Activated CD4-positive, alpha-beta memory T cell treated with anti-CD3 and anti-CD28 coated beads for 36 hours (primary cell): ENCODE measurements around the gene OR2F2. TPM values are rescaled to one million over a fixed set of nuclear protein-coding genes. Genes with fewer than 3 reads are reported as not detected.

Source experiments
- CTCF ChIA-PET: fragments of 350-600 bp; sonication (Branson Sonifier 250); formaldehyde crosslinking; loops from one replicate; lab custom pipeline; 2021; ENCODE audit warnings: antibody characterized with exemption, inconsistent platforms; lab: Charles Lee
- POLR2A ChIA-PET: fragments of 350-600 bp; sonication (Branson Sonifier 250); formaldehyde crosslinking; loops from one replicate; lab custom pipeline; 2021; ENCODE audit warnings: antibody characterized with exemption; lab: Charles Lee
- DNase-seq: peaks from one replicate; pipeline ENCODE4 v3.0.0-alpha.2; 2020
- H3K27ac Mint-ChIP-seq: one replicate; pipeline ENCODE4 v1.8.0; 2021; ENCODE audit warnings: mixed read lengths
- H3K27me3 Mint-ChIP-seq: one replicate; pipeline ENCODE4 v1.8.0; 2021; ENCODE audit warnings: mixed read lengths
- H3K36me3 Mint-ChIP-seq: one replicate; pipeline ENCODE4 v1.8.0; 2021; ENCODE audit warnings: mixed read lengths
- H3K4me1 Mint-ChIP-seq: one replicate; pipeline ENCODE4 v1.8.0; 2021; ENCODE audit warnings: low read depth, mixed read lengths
- H3K4me3 Mint-ChIP-seq: one replicate; pipeline ENCODE4 v1.8.0; 2021; ENCODE audit warnings: mild to moderate bottlenecking, mixed read lengths
- H3K9me3 Mint-ChIP-seq: one replicate; pipeline ENCODE4 v1.8.0; 2021; ENCODE audit warnings: mixed read lengths
- intact Hi-C: fragments of 100-400 bp; cut with micrococcal nuclease; formaldehyde crosslinking; loops from one replicate; pipeline ENCODE4 v1.15.1; 2023
- total RNA-seq, 2 experiments: library from RNA; stranded (reverse); gene quantifications; one replicate each; pipeline ENCODE4 v1.2.3, GENCODE V29; 2021

The OR2F2 gene, protein sequence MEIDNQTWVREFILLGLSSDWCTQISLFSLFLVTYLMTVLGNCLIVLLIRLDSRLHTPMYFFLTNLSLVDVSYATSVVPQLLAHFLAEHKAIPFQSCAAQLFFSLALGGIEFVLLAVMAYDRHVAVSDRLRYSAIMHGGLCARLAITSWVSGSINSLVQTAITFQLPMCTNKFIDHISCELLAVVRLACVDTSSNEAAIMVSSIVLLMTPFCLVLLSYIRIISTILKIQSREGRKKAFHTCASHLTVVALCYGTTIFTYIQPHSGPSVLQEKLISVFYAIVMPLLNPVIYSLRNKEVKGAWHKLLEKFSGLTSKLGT
- not detected for total RNA-seq

- no peak for DNase-seq
- peaks cover under 1% of the 10 kb centered on the region for H3K4me1 Mint-ChIP-seq
- peaks cover 11% of the 10 kb centered on the region for H3K9me3 Mint-ChIP-seq
- intact Hi-C loops: no loop called here
- peaks cover 2% of the 10 kb centered on the region for H3K36me3 Mint-ChIP-seq
- POLR2A ChIA-PET: no interaction called here
- H3K27me3 Mint-ChIP-seq: peaks cover 4% of the 10 kb centered on the region
- H3K27ac Mint-ChIP-seq: no peak within 1 kb of the TSS
- no peak within 1 kb of the TSS for H3K4me3 Mint-ChIP-seq
- CTCF ChIA-PET: no interaction called here
These were observed at the start of gene OR2F2 for GRCh38 chr7:143934526-143935325. TSS of gene OR2F2 (plus strand) at chr7:143935233. CDS start at chr7:143935233, 0 bp downstream.

DNA sequence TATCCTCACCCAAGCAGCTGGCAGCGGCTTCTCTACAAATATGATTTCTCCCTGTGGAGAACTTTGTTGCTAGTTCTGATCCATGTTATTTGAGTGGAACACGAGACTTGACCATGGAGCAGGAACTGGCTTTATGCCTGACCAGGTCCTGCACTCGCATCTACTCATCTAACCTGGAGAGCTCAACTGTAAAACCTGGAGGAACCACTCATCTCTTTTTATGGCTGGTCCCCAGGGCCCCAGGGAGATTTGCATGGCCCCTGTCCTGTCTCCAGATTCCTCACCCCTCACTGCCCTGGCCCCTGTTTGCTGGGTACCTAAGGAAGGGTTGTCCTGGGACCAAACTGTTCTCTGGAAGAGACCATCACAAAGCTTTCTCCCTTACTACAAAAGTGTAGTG is 49.1 kb upstream of the OR2F2 start:
- Mint-ChIP-seq H3K4me3 (no peak overlapping the region), H3K4me1 (peaks cover 15% of the 10 kb centered on the region), H3K9me3 (peaks cover 2% of the 10 kb centered on the region), H3K36me3 (peaks cover 16% of the 10 kb centered on the region), H3K27me3 (peaks cover 25% of the 10 kb centered on the region), H3K27ac (no peak overlapping the region)
- POLR2A ChIA-PET: no interaction called here
- DNase-seq: no peak
- CTCF ChIA-PET: interaction anchor here (1.2 to 1.4 kb wide), 2 partner anchors 11 to 242 kb away, joined by 3 to 5 read pairs; no protein-coding TSS in a partner anchor
- intact Hi-C loops: no loop called here

GRCh38 chr7:143886826-143887477 is 48.1 kb upstream of the OR2F2 start:
- Mint-ChIP-seq H3K27me3 (peaks cover 25% of the 10 kb centered on the region), H3K4me3 (no peak overlapping the region), H3K9me3 (peaks cover 2% of the 10 kb centered on the region), H3K36me3 (peaks cover 16% of the 10 kb centered on the region), H3K4me1 (peaks cover 15% of the 10 kb centered on the region), H3K27ac (no peak overlapping the region)
- CTCF ChIA-PET: interaction anchor here (0.6 to 1.6 kb wide), 3 partner anchors 15 to 241 kb away, joined by 3 to 8 read pairs (median 5); partner anchors contain the start of gene TCAF1
- no peak for DNase-seq
- intact Hi-C loops: no loop called here
- POLR2A ChIA-PET: no interaction called here

DNA sequence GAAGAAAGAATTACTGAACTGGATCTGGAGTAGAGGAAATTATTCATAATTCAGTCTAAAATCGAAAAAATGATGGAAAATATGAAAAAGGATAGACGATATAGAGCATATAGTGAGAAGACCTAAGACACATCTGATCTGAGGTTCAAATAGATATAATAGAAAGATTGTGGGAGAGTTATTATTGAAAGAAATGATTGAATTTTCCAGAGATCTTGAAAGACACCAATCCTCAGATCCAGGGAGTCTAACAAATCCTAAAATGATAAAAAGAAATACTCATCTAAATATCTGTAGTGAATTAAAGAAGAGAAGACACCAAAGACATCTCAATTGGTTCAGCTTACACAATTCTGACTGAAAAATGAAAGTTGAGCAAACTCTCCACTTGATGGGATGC is 46.0 kb upstream of the OR2F2 start:
- ChIA-PET CTCF (no interaction called here), POLR2A (no interaction called here)
- no peak overlapping the region for H3K4me3 Mint-ChIP-seq
- H3K27me3 Mint-ChIP-seq: peaks cover 14% of the 10 kb centered on the region
- H3K36me3 Mint-ChIP-seq: peaks cover 16% of the 10 kb centered on the region
- peaks cover 8% of the 10 kb centered on the region for H3K9me3 Mint-ChIP-seq
- H3K4me1 Mint-ChIP-seq: peaks cover 11% of the 10 kb centered on the region
- H3K27ac Mint-ChIP-seq: no peak overlapping the region
- intact Hi-C loops: no loop called here
- DNase-seq: no peak

DNA sequence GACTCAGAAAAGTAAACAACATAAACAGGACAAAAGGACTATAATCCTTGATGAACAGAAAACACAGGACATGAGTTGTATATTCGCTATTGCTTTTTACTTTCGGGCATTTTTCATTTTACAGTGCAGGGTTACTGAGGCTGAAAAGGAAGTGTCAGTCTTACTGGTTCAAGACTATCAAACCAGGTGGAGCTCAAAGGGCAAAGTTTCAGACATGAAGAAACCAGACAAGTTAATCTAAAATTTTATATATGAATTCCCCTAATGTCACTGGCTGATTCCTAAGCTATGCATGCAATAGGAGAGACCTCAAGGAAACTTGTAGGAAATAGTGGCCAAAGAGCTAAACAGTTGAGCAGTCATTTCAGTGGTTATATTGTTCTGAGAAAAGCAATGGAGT is 44.5 kb upstream of the OR2F2 start:
- intact Hi-C loops: loop anchor here (5.0 kb wide), 1 partner anchor 158 kb away; no protein-coding TSS in a partner anchor
- H3K36me3 Mint-ChIP-seq: peaks cover 16% of the 10 kb centered on the region
- H3K27me3 Mint-ChIP-seq: peaks cover 10% of the 10 kb centered on the region
- ChIA-PET POLR2A (no interaction called here), CTCF (interaction anchor here (0.8 to 3.4 kb wide), 2 partner anchors 9 to 11 kb away, joined by 3 to 30 read pairs; partner anchors contain the start of gene TCAF1)
- peaks cover 8% of the 10 kb centered on the region for H3K9me3 Mint-ChIP-seq
- H3K4me1 Mint-ChIP-seq: peaks cover 9% of the 10 kb centered on the region
- no peak overlapping the region for H3K4me3 Mint-ChIP-seq
- DNase-seq: no peak
- no peak overlapping the region for H3K27ac Mint-ChIP-seq

DNA sequence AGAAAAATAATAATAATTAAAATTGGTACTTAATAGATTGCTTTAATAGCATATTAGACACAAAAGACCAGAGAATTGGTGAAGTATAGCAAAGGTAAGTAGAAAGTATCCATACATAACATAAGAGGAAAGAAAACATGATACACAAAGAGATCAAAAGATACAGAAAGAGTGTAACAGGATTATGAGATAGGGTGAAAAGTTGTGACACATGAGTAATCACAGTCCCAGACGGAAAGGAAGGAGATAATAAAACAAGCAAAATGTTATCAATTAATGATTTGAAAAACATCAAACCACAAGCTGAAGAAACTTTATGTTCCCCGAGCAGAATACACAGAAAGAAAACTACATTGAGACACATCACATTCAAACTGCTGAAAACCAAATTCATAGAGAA is 43.6 kb upstream of the OR2F2 start:
- POLR2A ChIA-PET: no interaction called here
- Mint-ChIP-seq H3K27ac (no peak overlapping the region), H3K9me3 (peaks cover 8% of the 10 kb centered on the region), H3K4me3 (no peak overlapping the region), H3K4me1 (peaks cover 6% of the 10 kb centered on the region), H3K36me3 (peaks cover 16% of the 10 kb centered on the region), H3K27me3 (peaks cover 7% of the 10 kb centered on the region)
- CTCF ChIA-PET: interaction anchor here (3.4 kb wide), 1 partner anchor 10 kb away, joined by 30 read pairs; the partner anchor contains the start of gene TCAF1
- no peak for DNase-seq
- intact Hi-C loops: loop anchor here (5.0 kb wide), 1 partner anchor 159 kb away; no protein-coding TSS in a partner anchor

GRCh38 chr7:143892527-143893300 is 42.3 kb upstream of the OR2F2 start:
- peaks cover 14% of the 10 kb centered on the region for H3K36me3 Mint-ChIP-seq
- peaks cover 6% of the 10 kb centered on the region for H3K4me1 Mint-ChIP-seq
- DNase-seq: no peak
- no peak overlapping the region for H3K27ac Mint-ChIP-seq
- intact Hi-C loops: loop anchor here (5.0 kb wide), 1 partner anchor 160 kb away; no protein-coding TSS in a partner anchor
- H3K4me3 Mint-ChIP-seq: no peak overlapping the region
- H3K27me3 Mint-ChIP-seq: peaks cover 4% of the 10 kb centered on the region
- H3K9me3 Mint-ChIP-seq: peaks cover 8% of the 10 kb centered on the region
- ChIA-PET CTCF (interaction anchor here (0.7 to 3.4 kb wide), 8 partner anchors 8 to 652 kb away, joined by 3 to 30 read pairs (median 3); partner anchors contain the start of gene TCAF1), POLR2A (interaction anchor here (1.0 kb wide), 1 partner anchor 9 kb away, joined by 5 read pairs; the partner anchor contains the start of gene TCAF1)

DNA sequence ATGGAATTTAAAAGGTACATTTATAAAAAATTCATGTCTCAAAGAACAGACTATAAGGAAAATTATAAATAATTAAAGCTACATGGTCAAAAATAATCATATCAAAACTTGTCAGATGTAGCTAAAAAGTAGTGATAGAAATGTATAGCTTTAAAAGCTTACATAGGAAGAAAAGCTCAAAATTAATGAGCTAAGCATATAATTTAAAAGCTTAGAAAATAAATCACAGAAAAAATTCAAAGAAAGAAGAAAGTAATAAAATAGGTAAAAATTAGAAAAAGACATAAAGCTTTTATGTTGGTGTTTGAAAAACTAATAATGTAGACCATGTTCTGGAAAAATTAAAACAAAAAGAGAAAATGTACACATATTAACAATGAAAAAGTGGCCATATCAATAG is 38.4 kb upstream of the OR2F2 start:
- Mint-ChIP-seq H3K27ac (no peak overlapping the region), H3K9me3 (peaks cover 6% of the 10 kb centered on the region), H3K27me3 (no peaks in the 10 kb centered on the region), H3K36me3 (no peaks in the 10 kb centered on the region), H3K4me1 (peaks cover 27% of the 10 kb centered on the region), H3K4me3 (no peak overlapping the region)
- ChIA-PET CTCF (interaction anchor here (0.8 kb wide), 1 partner anchor 11 kb away, joined by 3 read pairs; no protein-coding TSS in a partner anchor), POLR2A (no interaction called here)
- intact Hi-C loops: no loop called here
- no peak for DNase-seq

DNA sequence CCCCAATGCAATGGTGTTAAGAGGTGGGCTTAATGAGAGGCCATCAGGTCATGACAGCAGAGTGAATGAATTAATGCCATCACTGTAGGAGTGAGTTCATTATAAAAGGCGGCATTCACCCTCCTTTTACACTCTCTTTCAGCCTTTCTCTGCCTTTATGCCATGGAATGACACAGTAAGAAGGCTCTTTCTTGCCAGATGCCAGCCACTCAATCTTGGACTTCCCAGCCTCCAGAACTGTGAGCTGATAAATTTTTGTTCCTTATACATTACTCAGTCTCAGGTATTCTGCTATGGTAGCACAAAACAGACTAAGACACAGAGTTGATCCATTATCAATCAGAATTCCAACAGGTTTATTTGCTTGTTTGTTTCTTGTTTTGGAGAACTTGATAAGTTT is 36.2 kb upstream of the OR2F2 start:
- Mint-ChIP-seq H3K27ac (no peak overlapping the region), H3K9me3 (no peaks in the 10 kb centered on the region), H3K27me3 (no peaks in the 10 kb centered on the region), H3K4me3 (no peak overlapping the region), H3K4me1 (peaks cover 25% of the 10 kb centered on the region), H3K36me3 (no peaks in the 10 kb centered on the region)
- intact Hi-C loops: no loop called here
- ChIA-PET POLR2A (no interaction called here), CTCF (interaction anchor here (0.6 kb wide), 1 partner anchor 8 kb away, joined by 3 read pairs; no protein-coding TSS in a partner anchor)
- DNase-seq: no peak

GRCh38 chr7:143900230-143900766 is 34.7 kb upstream of the OR2F2 start:
- Mint-ChIP-seq H3K36me3 (no peaks in the 10 kb centered on the region), H3K27me3 (no peaks in the 10 kb centered on the region), H3K4me1 (peaks cover 25% of the 10 kb centered on the region), H3K4me3 (peak overlapping the region; percentile 86), H3K27ac (no peak overlapping the region), H3K9me3 (no peaks in the 10 kb centered on the region)
- CTCF ChIA-PET: interaction anchor here (2.7 to 2.8 kb wide), 3 partner anchors 9 to 228 kb away, joined by 14 to 30 read pairs (median 26); no protein-coding TSS in a partner anchor
- POLR2A ChIA-PET: no interaction called here
- intact Hi-C loops: loop anchor here (5.0 kb wide), 1 partner anchor 163 kb away; no protein-coding TSS in a partner anchor
- DNase-seq: no peak
